Hepatocyte (in vitro differentiated cells): Measurements from ENCODE around the gene AGBL1. TPM values are rescaled to one million over a fixed set of nuclear protein-coding genes. Genes with fewer than 3 reads are reported as not detected.

Source experiments
- DNase-seq: peaks from one replicate; pipeline ENCODE4 v3.0.0-alpha.2; 2016; ENCODE audit warnings: low spot score
- H2AFZ ChIP-seq: fragments of 200-600 bp; sonication (generic); 2 replicates; pipeline ENCODE4 v1.6.0; 2016; ENCODE audit warnings: antibody characterized with exemption, mild to moderate bottlenecking
- H3K27ac ChIP-seq: fragments of 200-600 bp; sonication (generic); 2 replicates; pipeline ENCODE4 v1.5.1; 2016; ENCODE audit warnings: mild to moderate bottlenecking
- H3K27me3 ChIP-seq: fragments of 200-600 bp; sonication (generic); 2 replicates; pipeline ENCODE4 v1.6.1; 2016
- H3K36me3 ChIP-seq: fragments of 200-600 bp; sonication (generic); replicated peaks from 2 replicates; pipeline ENCODE4 v1.5.1; 2016; ENCODE audit warnings: low read depth; ENCODE audit not compliant: insufficient read depth
- H3K4me1 ChIP-seq: fragments of 200-600 bp; sonication (generic); 2 replicates; pipeline ENCODE4 v1.5.1; 2016; ENCODE audit warnings: mild to moderate bottlenecking, moderate library complexity; ENCODE audit not compliant: insufficient read depth
- H3K4me2 ChIP-seq: fragments of 200-600 bp; sonication (generic); 2 replicates; pipeline ENCODE4 v1.6.0; 2016
- H3K4me3 ChIP-seq: fragments of 200-600 bp; sonication (generic); 2 replicates; pipeline ENCODE4 v1.5.1; 2016; ENCODE audit warnings: mild to moderate bottlenecking
- H3K79me2 ChIP-seq: fragments of 200-600 bp; sonication (generic); 2 replicates; pipeline ENCODE4 v1.6.0; 2017; ENCODE audit warnings: mild to moderate bottlenecking
- H3K9me2 ChIP-seq: fragments of 200-600 bp; sonication (generic); replicated peaks from 2 replicates; pipeline ENCODE4 v1.6.0; 2017; ENCODE audit warnings: mild to moderate bottlenecking; ENCODE audit not compliant: insufficient read depth
- H3K9me3 ChIP-seq: fragments of 200-600 bp; sonication (generic); 2 replicates; pipeline ENCODE4 v1.5.1; 2016; ENCODE audit warnings: low read depth, mild to moderate bottlenecking
- H4K20me1 ChIP-seq: fragments of 200-600 bp; sonication (generic); 2 replicates; pipeline ENCODE4 v1.6.0; 2016; ENCODE audit warnings: mild to moderate bottlenecking; ENCODE audit not compliant: insufficient read depth, poor library complexity, severe bottlenecking
- CTCF ChIP-seq: fragments of 200-600 bp; sonication (generic); IDR thresholded peaks from 2 replicates; pipeline ENCODE4 v1.5.1; 2016; ENCODE audit warnings: antibody characterized with exemption, mild to moderate bottlenecking; ENCODE audit not compliant: poor library complexity
- EZH2 ChIP-seq: fragments of 200-600 bp; sonication (generic); IDR thresholded peaks from 2 replicates; pipeline ENCODE4 v1.6.1; 2016; ENCODE audit warnings: antibody characterized with exemption, mild to moderate bottlenecking, borderline replicate concordance
- EZH2phosphoT487 ChIP-seq: fragments of 200-600 bp; sonication (generic); IDR thresholded peaks from one replicate; pipeline ENCODE4 v1.6.1; 2018; ENCODE audit warnings: antibody characterized with exemption, mild to moderate bottlenecking, low read depth, moderate library complexity; ENCODE audit not compliant: unreplicated experiment, severe bottlenecking
- WGBS: methylation state at CpG from one replicate; pipeline ENCODE4 v1.1.6; 2016; ENCODE audit warnings: low lambda C conversion rate; ENCODE audit errors: missing lambda C conversion rate; 5-methylcytosine and 5-hydroxymethylcytosine counted together
- polyA plus RNA-seq: library from polyadenylated mRNA; unstranded; fragments of >200 nt; fragmentation: Nextera tagmentation; extraction: Ambion mirVana; gene quantifications from 2 replicates; pipeline ENCODE4 v1.2.1, GENCODE V29; 2016
- total RNA-seq: library from RNA; depleted of rRNA; stranded (reverse); fragments of >200 nt; gene quantifications from 2 replicates; pipeline ENCODE4 v1.2.3, GENCODE V29; 2014

The AGBL1 gene
- total and polyA plus RNA-seq, 2 experiments from 2014 or later, result not detected

GRCh38 chr15:86038491-86038890 is 41.2 kb upstream of the AGBL1 start:
- Histone ChIP-seq H3K79me2 (no peaks in the 10 kb centered on the region), H4K20me1 (no peaks in the 10 kb centered on the region), H3K27me3 (no peaks in the 10 kb centered on the region), H3K36me3 (no peaks in the 10 kb centered on the region), H3K4me2 (no peak overlapping the region), H3K9me2 (no peaks in the 10 kb centered on the region), H2AFZ (no peak overlapping the region), H3K4me1 (peaks cover 3% of the 10 kb centered on the region), H3K4me3 (no peak overlapping the region), H3K9me3 (no peaks in the 10 kb centered on the region), H3K27ac (no peak overlapping the region)
- no peak for DNase-seq
- WGBS, result 100% methylated on average over 1 of the region's 1 CpG
- no peak for TF ChIP-seq EZH2
- TF ChIP-seq CTCF, result no peak
- TF ChIP-seq EZH2phosphoT487, result no peak

GRCh38 chr15:86040356-86041033 is 39.2 kb upstream of the AGBL1 start:
- H3K4me2 ChIP-seq, result no peak overlapping the region
- no peak for DNase-seq
- H2AFZ ChIP-seq, result no peak overlapping the region
- 77% methylated on average over 6 of the region's 6 CpGs for WGBS
- H3K36me3 ChIP-seq, result no peaks in the 10 kb centered on the region
- no peaks in the 10 kb centered on the region for H3K79me2 ChIP-seq
- H3K4me1 ChIP-seq, result peaks cover 3% of the 10 kb centered on the region
- no peaks in the 10 kb centered on the region for H3K9me3 ChIP-seq
- H3K27ac ChIP-seq, result no peak overlapping the region
- no peak for TF ChIP-seq EZH2
- no peak for TF ChIP-seq CTCF
- TF ChIP-seq EZH2phosphoT487, result no peak
- H3K9me2 ChIP-seq, result no peaks in the 10 kb centered on the region
- no peaks in the 10 kb centered on the region for H4K20me1 ChIP-seq
- no peak overlapping the region for H3K4me3 ChIP-seq
- no peaks in the 10 kb centered on the region for H3K27me3 ChIP-seq

- H3K27ac ChIP-seq, result no peak overlapping the region
- DNase-seq, result no peak
These were observed 38.3 kb upstream of the AGBL1 start for GRCh38 chr15:86041399-86041798.

More at GRCh38 chr15:86041399-86041798, 38.3 kb upstream of the AGBL1 start:
- TF ChIP-seq CTCF (no peak), EZH2 (no peak), EZH2phosphoT487 (no peak)
- Histone ChIP-seq H3K4me1 (peaks cover 3% of the 10 kb centered on the region), H3K4me3 (no peak overlapping the region), H4K20me1 (no peaks in the 10 kb centered on the region), H3K9me3 (no peaks in the 10 kb centered on the region), H3K79me2 (no peaks in the 10 kb centered on the region), H3K9me2 (no peaks in the 10 kb centered on the region), H2AFZ (no peak overlapping the region), H3K36me3 (no peaks in the 10 kb centered on the region), H3K27me3 (no peaks in the 10 kb centered on the region), H3K4me2 (no peak overlapping the region)
- WGBS, result 22% methylated on average over 6 of the region's 6 CpGs
